ENCODE measurements around the gene MBD3L2B. TPM values are rescaled to one million over a fixed set of nuclear protein-coding genes. Genes with fewer than 3 reads are reported as not detected.

The MBD3L2B gene
- total RNA-seq, 4 donors from 2014 or later, result not detected

DNA sequence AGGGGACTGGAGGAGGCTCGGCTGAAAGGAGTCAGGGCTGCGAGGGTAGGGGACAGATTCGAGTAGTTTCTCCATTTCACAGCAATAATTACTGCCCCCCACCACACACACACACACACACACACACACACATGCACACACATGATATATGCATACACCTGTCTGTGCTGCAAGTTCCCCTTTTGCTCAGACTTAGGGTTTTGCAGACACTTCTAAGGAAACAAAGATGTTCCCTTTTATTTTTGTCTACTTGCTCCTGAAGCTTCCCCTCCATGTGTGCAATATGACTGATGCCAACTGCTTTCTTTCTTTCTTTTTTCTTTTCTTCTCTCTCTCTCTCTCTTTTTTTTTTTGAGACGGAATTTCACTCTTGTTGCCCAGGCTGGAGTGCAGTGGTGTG, 13.4 kb downstream of the MBD3L2B start:
- H3K36me3 ChIP-seq, result no peaks in the 10 kb centered on the region
- DNase-seq, result no peak
- H3K4me3 ChIP-seq, result no peak overlapping the region
- no peaks in the 10 kb centered on the region for H3K9me3 ChIP-seq
- H3K27me3 ChIP-seq, result no peaks in the 10 kb centered on the region
- H3K4me1 ChIP-seq, result no peaks in the 10 kb centered on the region
- intact Hi-C loops (cut with DNase I; ENCODE audit: low total_unique reads), result no loop called here
- TF ChIP-seq POLR2A (IDR thresholded peaks at IDR 0.05) (no peak), CTCF (IDR thresholded peaks at IDR 0.05) (no peak)
- no peak overlapping the region for H3K27ac ChIP-seq

GRCh38 chr19:7006135-7006704, 15.0 kb downstream of the MBD3L2B start:
- H3K27ac ChIP-seq, result no peak overlapping the region
- H3K4me1 ChIP-seq, result no peaks in the 10 kb centered on the region
- TF ChIP-seq CTCF (IDR thresholded peaks at IDR 0.05) (no peak), POLR2A (IDR thresholded peaks at IDR 0.05) (no peak)
- no peak overlapping the region for H3K4me3 ChIP-seq
- intact Hi-C loops (cut with DNase I; ENCODE audit: low total_unique reads), result no loop called here
- no peak for DNase-seq
- H3K9me3 ChIP-seq, result no peaks in the 10 kb centered on the region
- no peaks in the 10 kb centered on the region for H3K27me3 ChIP-seq
- H3K36me3 ChIP-seq, result no peaks in the 10 kb centered on the region

DNA sequence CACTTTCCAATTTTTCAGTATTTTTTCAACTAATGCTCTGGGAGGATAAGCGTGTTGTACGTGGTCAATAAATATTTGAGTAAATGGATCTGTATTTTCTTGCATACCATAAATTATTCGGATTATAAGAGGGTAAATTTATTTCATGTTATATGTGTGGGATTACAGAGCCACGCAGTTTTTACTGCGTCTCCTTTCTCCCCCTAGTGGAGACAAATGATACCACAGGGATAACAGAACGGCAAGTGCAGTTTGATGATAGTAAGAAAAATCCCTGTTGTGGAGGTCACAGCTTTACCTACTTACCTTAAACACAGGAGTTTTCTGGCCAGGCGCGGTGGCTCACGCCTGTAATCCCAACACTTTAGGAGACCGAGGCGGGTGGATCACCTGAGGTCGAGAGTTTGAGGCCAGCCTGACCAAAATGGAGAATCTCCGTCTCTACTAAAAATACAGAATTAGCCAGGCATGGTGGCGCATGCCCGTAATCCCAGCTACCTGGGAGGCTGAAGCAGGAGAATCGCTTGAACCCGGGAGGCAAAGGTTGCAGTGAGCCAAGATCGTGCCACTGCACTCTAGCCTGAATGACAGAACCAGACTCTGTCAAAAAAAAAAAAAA, 16.8 kb downstream of the MBD3L2B start:
- Histone ChIP-seq H3K9me3 (no peaks in the 10 kb centered on the region), H3K27me3 (no peaks in the 10 kb centered on the region), H3K27ac (no peak overlapping the region), H3K4me3 (no peak overlapping the region), H3K4me1 (no peaks in the 10 kb centered on the region), H3K36me3 (no peaks in the 10 kb centered on the region)
- intact Hi-C loops (cut with DNase I; ENCODE audit: low total_unique reads), result no loop called here
- TF ChIP-seq CTCF (IDR thresholded peaks at IDR 0.05), result no peak
- TF ChIP-seq POLR2A (IDR thresholded peaks at IDR 0.05), result no peak
- DNase-seq, result no peak

DNA sequence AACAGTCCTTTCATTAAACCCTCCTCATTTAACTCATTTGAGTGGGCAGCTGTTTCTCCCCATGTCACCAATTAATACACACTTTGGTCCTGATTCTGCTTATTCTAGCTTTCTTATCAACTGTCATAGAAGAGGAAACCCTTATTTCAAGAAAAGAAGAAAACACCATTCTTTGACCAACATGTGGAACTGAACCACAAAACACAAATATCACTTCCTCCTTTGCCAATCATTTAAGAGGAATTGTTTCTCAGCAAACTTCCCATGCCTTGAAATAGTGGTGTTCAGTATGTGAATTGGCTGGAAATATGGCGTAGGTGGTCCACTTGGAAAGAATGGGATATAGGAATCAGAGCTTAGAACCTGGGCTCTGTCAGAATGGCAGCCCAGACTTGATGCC, 20.4 kb downstream of the MBD3L2B start:
- H3K9me3 ChIP-seq, result no peaks in the 10 kb centered on the region
- H3K4me1 ChIP-seq, result no peaks in the 10 kb centered on the region
- TF ChIP-seq CTCF (IDR thresholded peaks at IDR 0.05), result no peak
- no peak for TF ChIP-seq POLR2A (IDR thresholded peaks at IDR 0.05)
- H3K36me3 ChIP-seq, result no peaks in the 10 kb centered on the region
- no peaks in the 10 kb centered on the region for H3K27me3 ChIP-seq
- H3K27ac ChIP-seq, result no peak overlapping the region
- intact Hi-C loops (cut with DNase I; ENCODE audit: low total_unique reads), result no loop called here
- H3K4me3 ChIP-seq, result no peak overlapping the region
- no peak for DNase-seq

GRCh38 chr19:7000333-7000732, 20.9 kb downstream of the MBD3L2B start:
- no peaks in the 10 kb centered on the region for H3K27me3 ChIP-seq
- DNase-seq, result no peak
- no peaks in the 10 kb centered on the region for H3K36me3 ChIP-seq
- no peak for TF ChIP-seq CTCF (IDR thresholded peaks at IDR 0.05)
- TF ChIP-seq POLR2A (IDR thresholded peaks at IDR 0.05), result no peak
- no peak overlapping the region for H3K4me3 ChIP-seq
- no peaks in the 10 kb centered on the region for H3K4me1 ChIP-seq
- no peaks in the 10 kb centered on the region for H3K9me3 ChIP-seq
- intact Hi-C loops (cut with DNase I; ENCODE audit: low total_unique reads), result no loop called here
- no peak overlapping the region for H3K27ac ChIP-seq
